Bronchial epithelial cell (primary cell): Measurements from ENCODE around the gene NHS. TPM values are rescaled to one million over a fixed set of nuclear protein-coding genes. Genes with fewer than 3 reads are reported as not detected.
"Not testable (repeated sequence)": the region's sequence is repeated elsewhere in the genome, so short reads cannot be mapped to it uniquely, and the experiment has no call there.

Experiments used
- DNase-seq: peaks from one replicate; pipeline ENCODE4 v3.0.0-alpha.2; 2010; ENCODE audit warnings: low read depth
- FAIRE-seq: peaks from 2 replicates; lab custom pipeline; 2011; peaks lifted over from hg19 to GRCh38; lab: Jason Lieb, UNC
- H3K27me3 ChIP-seq: 2 replicates; pipeline ENCODE4 v1.5.1; 2011; ENCODE audit warnings: low read length; ENCODE audit not compliant: control insufficient read depth, insufficient read depth
- H3K36me3 ChIP-seq: 2 replicates; pipeline ENCODE4 v1.5.1; 2011; ENCODE audit warnings: low read length; ENCODE audit not compliant: control insufficient read depth, insufficient read depth
- H3K4me3 ChIP-seq: 2 replicates; pipeline ENCODE4 v1.5.1; 2011; ENCODE audit warnings: mild to moderate bottlenecking, low read depth, low read length, control low read depth
- CTCF ChIP-seq: IDR thresholded peaks from 2 replicates; pipeline ENCODE4 v1.5.1; 2011; ENCODE audit warnings: mild to moderate bottlenecking, moderate library complexity, low read length, control low read depth, inconsistent platforms; ENCODE audit not compliant: insufficient read depth, severe bottlenecking
- total RNA-seq: library from RNA; depleted of rRNA; stranded (reverse); fragments of >200 nt; gene quantifications from 2 replicates; pipeline ENCODE4 v1.2.1, GENCODE V29; 2014

Gene NHS
- total RNA-seq, 1 donor from 2014 or later: 0.79 TPM

GRCh38 chrX:17564689-17565409 lies 189.8 kb downstream of the NHS start:
- Histone ChIP-seq H3K4me3 (no peak overlapping the region), H3K36me3 (no peaks in the 10 kb centered on the region), H3K27me3 (no peaks in the 10 kb centered on the region)
- no peak for DNase-seq
- no peak for FAIRE-seq
- no peak for TF ChIP-seq CTCF

- Histone ChIP-seq H3K36me3 (no peaks in the 10 kb centered on the region), H3K4me3 (no peak overlapping the region), H3K27me3 (no peaks in the 10 kb centered on the region)
- TF ChIP-seq CTCF: no peak
- DNase-seq: no peak
- FAIRE-seq: no peak
Observed at GRCh38 chrX:17566740-17567139, 191.7 kb downstream of the NHS start.

- Histone ChIP-seq H3K4me3 (no peak overlapping the region), H3K36me3 (no peaks in the 10 kb centered on the region), H3K27me3 (no peaks in the 10 kb centered on the region)
- DNase-seq (no peak), FAIRE-seq (no peak)
- no peak for TF ChIP-seq CTCF
Observed at GRCh38 chrX:17567187-17567586, 192.2 kb downstream of the NHS start.

DNA sequence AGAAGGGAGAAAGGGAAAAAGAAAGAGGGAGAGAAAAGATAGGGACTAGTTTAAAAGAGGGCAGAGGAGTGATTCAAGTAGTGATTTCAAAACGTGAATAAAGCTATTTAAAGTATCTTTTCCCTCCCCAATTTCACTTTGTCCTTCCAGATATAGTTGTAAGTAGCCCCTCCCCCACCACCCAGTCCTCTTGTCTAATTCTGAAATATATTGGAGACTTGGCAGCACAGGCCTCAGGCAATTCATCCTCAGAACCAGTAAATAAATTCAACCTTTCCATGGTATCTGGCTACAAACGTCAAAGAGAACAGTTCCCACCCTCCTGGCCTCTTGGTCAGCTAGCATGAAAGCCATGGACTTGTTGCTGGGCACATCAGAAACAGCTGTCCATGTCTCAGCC lies 192.8 kb downstream of the NHS start:
- no peak for TF ChIP-seq CTCF
- FAIRE-seq: no peak

GRCh38 chrX:17568804-17569203 lies 193.8 kb downstream of the NHS start:
- H3K4me3 ChIP-seq, H3K27me3 ChIP-seq, FAIRE-seq, DNase-seq, H3K36me3 ChIP-seq: not testable (repeated sequence)

More for the DNA sequence above, 192.8 kb downstream of the NHS start:
- no peaks in the 10 kb centered on the region for H3K36me3 ChIP-seq
- H3K4me3 ChIP-seq: no peak overlapping the region
- DNase-seq: no peak
- no peaks in the 10 kb centered on the region for H3K27me3 ChIP-seq

DNA sequence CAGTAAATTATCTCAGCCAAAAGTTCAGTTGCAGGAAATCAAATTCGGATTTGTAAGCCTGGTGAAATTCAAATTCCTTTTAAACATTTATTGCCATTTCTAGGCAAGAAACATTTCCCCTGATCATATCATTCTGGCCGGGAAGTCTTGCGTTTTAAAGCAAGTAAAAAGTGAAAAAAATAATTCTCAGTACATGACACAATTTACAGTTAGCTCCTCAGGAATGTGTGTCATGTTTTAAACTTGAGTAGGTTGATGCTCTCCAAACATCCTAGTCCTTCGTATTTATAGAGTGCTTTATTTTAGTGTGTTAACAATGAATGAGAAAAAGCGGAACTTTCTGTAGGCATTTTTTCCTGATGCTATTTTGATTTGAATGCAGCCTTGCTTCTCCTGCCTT lies 204.0 kb downstream of the NHS start:
- no peak for FAIRE-seq
- no peaks in the 10 kb centered on the region for H3K27me3 ChIP-seq
- no peak for DNase-seq
- H3K36me3 ChIP-seq: no peaks in the 10 kb centered on the region
- TF ChIP-seq CTCF: no peak
- no peak overlapping the region for H3K4me3 ChIP-seq
